Loucy (cell line): ENCODE results near the gene CACNA2D4.

ENCODE experiments used
- H2AFZ ChIP-seq: fragments of 200-600 bp; sonication (generic); 2 replicates; pipeline ENCODE4 v1.6.0; 2016; ENCODE audit warnings: antibody characterized with exemption, mild to moderate bottlenecking, low read length, moderate library complexity
- H3F3A ChIP-seq: fragments of 200-600 bp; 2 replicates; pipeline ENCODE4 v1.6.0; 2016; ENCODE audit warnings: antibody characterized with exemption, low read depth, mild to moderate bottlenecking
- H3K27me3 ChIP-seq: fragments of 200-600 bp; sonication (generic); 2 replicates; pipeline ENCODE4 v1.6.1; 2014; ENCODE audit warnings: low read length, mild to moderate bottlenecking; ENCODE audit not compliant: insufficient read depth, poor library complexity, severe bottlenecking
- H3K36me3 ChIP-seq: fragments of 200-600 bp; sonication (generic); 2 replicates; pipeline ENCODE4 v1.6.1; 2016; ENCODE audit warnings: low read length; ENCODE audit not compliant: insufficient read depth
- H3K4me1 ChIP-seq: fragments of 200-600 bp; sonication (generic); 2 replicates; pipeline ENCODE4 v1.5.1; 2014; ENCODE audit warnings: low read length, mild to moderate bottlenecking; ENCODE audit not compliant: insufficient read depth, poor library complexity, severe bottlenecking
- H3K4me2 ChIP-seq: fragments of 200-600 bp; sonication (generic); 2 replicates; pipeline ENCODE4 v1.6.0; 2014; ENCODE audit warnings: antibody characterized with exemption, low read length, low read depth, mild to moderate bottlenecking; ENCODE audit not compliant: poor library complexity, severe bottlenecking
- H3K4me3 ChIP-seq: fragments of 200-600 bp; sonication (generic); 2 replicates; pipeline ENCODE4 v1.5.1; 2014; ENCODE audit warnings: low read length, mild to moderate bottlenecking, mixed read lengths; ENCODE audit not compliant: poor library complexity, severe bottlenecking
- H3K79me2 ChIP-seq: fragments of 200-600 bp; sonication (generic); 2 replicates; pipeline ENCODE4 v1.6.1; 2014; ENCODE audit warnings: low read length; ENCODE audit not compliant: insufficient read depth
- H3K9ac ChIP-seq: fragments of 200-600 bp; sonication (generic); 2 replicates; pipeline ENCODE4 v1.6.0; 2014; ENCODE audit warnings: mild to moderate bottlenecking, low read depth, low read length, moderate library complexity; ENCODE audit not compliant: poor library complexity, severe bottlenecking
- H3K9me2 ChIP-seq: fragments of 200-600 bp; sonication (generic); replicated peaks from 2 replicates; pipeline ENCODE4 v1.6.1; 2016; ENCODE audit warnings: low read depth, low read length, mixed read lengths
- H3K9me3 ChIP-seq: fragments of 200-600 bp; sonication (generic); 2 replicates; pipeline ENCODE4 v1.6.1; 2014; ENCODE audit warnings: mild to moderate bottlenecking, antibody characterized with exemption, low read length, low read depth; ENCODE audit not compliant: insufficient read depth
- H4K20me1 ChIP-seq: fragments of 200-600 bp; sonication (generic); 2 replicates; pipeline ENCODE4 v1.6.0; 2014; ENCODE audit warnings: antibody characterized with exemption, low read length, mild to moderate bottlenecking; ENCODE audit not compliant: insufficient read depth, poor library complexity, severe bottlenecking
- EZH2phosphoT487 ChIP-seq: fragments of 200-600 bp; IDR thresholded peaks from 2 replicates; pipeline ENCODE4 v1.6.1; 2018; ENCODE audit warnings: antibody characterized with exemption, mild to moderate bottlenecking, moderate library complexity, borderline replicate concordance
- TF ChIP-seq, protein P1 (sequence below): fragments of 200-600 bp; sonication (generic); conservative IDR thresholded peaks from 2 replicates; pipeline ENCODE4 v1.5.1; 2014; ENCODE audit warnings: mild to moderate bottlenecking, antibody characterized with exemption, low read length

The CACNA2D4 gene

DNA sequence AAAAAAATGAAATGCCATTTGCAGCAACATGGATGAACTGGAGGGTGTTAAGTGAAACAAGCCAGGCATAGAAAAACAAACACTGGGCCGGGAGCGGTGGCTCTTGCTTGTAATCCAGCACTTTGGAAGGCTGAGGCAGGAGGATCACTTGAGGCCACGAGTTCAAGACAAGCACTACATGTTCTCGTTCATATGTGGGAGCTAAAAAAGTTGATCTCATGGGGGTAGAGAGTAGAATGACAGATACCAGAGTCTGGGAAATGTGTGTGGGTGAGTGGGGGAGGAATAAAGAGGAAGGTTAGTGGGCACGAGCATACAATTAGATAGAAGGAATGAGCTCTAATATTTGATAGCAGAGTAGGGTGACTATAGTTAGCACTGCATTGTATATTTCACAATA is 21.5 kb downstream of the CACNA2D4 start:
- no peak overlapping the region for H3K4me2 ChIP-seq
- no peaks in the 10 kb centered on the region for H3K36me3 ChIP-seq
- peaks cover 8% of the 10 kb centered on the region; the same call in 1 of the 2 replicates for H3K9me3 ChIP-seq
- H3K4me3 ChIP-seq = no peak overlapping the region
- no peaks in the 10 kb centered on the region for H3K9me2 ChIP-seq
- no peaks in the 10 kb centered on the region for H3K79me2 ChIP-seq
- H2AFZ ChIP-seq = no peak overlapping the region
- H3K4me1 ChIP-seq = no peaks in the 10 kb centered on the region
- H3K27me3 ChIP-seq = no peaks in the 10 kb centered on the region
- H4K20me1 ChIP-seq = no peaks in the 10 kb centered on the region
- no peak for TF ChIP-seq EZH2phosphoT487
- TF ChIP-seq, protein P1, sequence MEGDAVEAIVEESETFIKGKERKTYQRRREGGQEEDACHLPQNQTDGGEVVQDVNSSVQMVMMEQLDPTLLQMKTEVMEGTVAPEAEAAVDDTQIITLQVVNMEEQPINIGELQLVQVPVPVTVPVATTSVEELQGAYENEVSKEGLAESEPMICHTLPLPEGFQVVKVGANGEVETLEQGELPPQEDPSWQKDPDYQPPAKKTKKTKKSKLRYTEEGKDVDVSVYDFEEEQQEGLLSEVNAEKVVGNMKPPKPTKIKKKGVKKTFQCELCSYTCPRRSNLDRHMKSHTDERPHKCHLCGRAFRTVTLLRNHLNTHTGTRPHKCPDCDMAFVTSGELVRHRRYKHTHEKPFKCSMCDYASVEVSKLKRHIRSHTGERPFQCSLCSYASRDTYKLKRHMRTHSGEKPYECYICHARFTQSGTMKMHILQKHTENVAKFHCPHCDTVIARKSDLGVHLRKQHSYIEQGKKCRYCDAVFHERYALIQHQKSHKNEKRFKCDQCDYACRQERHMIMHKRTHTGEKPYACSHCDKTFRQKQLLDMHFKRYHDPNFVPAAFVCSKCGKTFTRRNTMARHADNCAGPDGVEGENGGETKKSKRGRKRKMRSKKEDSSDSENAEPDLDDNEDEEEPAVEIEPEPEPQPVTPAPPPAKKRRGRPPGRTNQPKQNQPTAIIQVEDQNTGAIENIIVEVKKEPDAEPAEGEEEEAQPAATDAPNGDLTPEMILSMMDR = no peak
- no peak overlapping the region for H3K9ac ChIP-seq
- H3F3A ChIP-seq = no peaks in the 10 kb centered on the region

DNA sequence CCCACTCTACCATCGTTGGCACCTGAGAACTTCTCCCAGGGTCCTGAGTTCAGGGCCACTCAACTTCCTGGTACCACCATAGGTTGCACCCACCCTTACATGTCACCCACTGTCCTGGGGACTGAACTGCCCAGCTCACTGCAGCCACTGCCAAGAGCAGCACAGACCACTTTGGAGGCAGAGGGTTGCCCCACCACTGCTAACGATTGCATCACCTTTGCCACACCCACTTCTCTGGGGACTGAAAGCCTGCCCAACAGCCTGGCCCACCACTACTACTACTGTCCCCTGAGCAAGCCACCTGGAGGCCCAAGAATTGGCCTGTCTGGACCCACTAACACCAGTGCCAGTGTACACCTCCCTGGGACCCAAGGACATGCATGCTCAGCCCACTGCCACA is 27.6 kb downstream of the CACNA2D4 start:
- Histone ChIP-seq H2AFZ (no peak overlapping the region), H3K9ac (no peak overlapping the region), H3K36me3 (no peaks in the 10 kb centered on the region), H4K20me1 (no peaks in the 10 kb centered on the region), H3K4me2 (no peak overlapping the region), H3K9me3 (peaks cover 9% of the 10 kb centered on the region; the same call in 1 of the 2 replicates), H3K9me2 (no peaks in the 10 kb centered on the region), H3F3A (no peaks in the 10 kb centered on the region), H3K27me3 (no peaks in the 10 kb centered on the region), H3K79me2 (no peaks in the 10 kb centered on the region), H3K4me3 (no peak overlapping the region), H3K4me1 (no peaks in the 10 kb centered on the region)
- TF ChIP-seq, protein P1 = no peak
- TF ChIP-seq EZH2phosphoT487 = no peak

DNA sequence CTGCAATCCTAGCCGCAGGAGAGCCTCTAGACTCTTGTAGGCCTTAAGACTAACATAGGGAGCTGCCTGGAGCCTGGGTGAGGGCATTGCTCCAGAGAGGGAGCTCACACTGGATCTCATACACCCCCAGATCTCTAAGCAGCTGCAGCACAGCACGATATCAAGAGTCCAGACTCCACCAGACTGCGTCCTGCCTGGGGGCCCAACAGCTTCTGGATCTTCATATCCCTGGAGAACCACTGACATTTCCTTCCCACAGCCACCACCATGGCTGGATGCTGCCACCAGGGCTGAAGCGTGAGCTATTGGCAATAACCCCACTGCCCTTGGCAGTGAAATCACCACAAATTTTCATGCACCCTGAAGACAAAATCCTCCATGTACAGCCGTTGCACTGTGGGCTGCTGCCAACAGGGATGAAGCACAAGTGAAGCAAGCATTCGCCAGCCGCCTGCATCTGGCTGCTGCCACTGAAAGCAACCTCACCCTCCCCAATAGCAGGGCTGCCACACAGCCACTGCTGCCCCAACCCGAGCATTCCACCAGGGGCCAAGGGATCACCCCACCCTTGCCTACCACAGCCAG is 28.2 kb downstream of the CACNA2D4 start:
- no peaks in the 10 kb centered on the region for H3K27me3 ChIP-seq
- H3K9ac ChIP-seq = no peak overlapping the region
- H3K4me3 ChIP-seq = no peak overlapping the region
- H3F3A ChIP-seq = no peaks in the 10 kb centered on the region
- no peaks in the 10 kb centered on the region for H4K20me1 ChIP-seq
- TF ChIP-seq, protein P1 = no peak
- H2AFZ ChIP-seq = no peak overlapping the region
- no peaks in the 10 kb centered on the region for H3K4me1 ChIP-seq
- H3K79me2 ChIP-seq = no peaks in the 10 kb centered on the region
- peaks cover 9% of the 10 kb centered on the region; the same call in 1 of the 2 replicates for H3K9me3 ChIP-seq
- no peaks in the 10 kb centered on the region for H3K9me2 ChIP-seq
- H3K4me2 ChIP-seq = no peak overlapping the region
- no peaks in the 10 kb centered on the region for H3K36me3 ChIP-seq
